Stimulated activated CD8-positive, alpha-beta memory T cell treated with anti-CD3 and anti-CD28 coated beads, Interleukin-7, amount 100 ng/mL, for 1 hour (primary cell): ENCODE data around the gene BEX1.
"Not testable (repeated sequence)": the region's sequence is repeated elsewhere in the genome, so short reads cannot be mapped to it uniquely, and the experiment has no call there.

Experiments
- DNase-seq, 2 donors: peaks; one replicate each; pipeline ENCODE4 v3.0.0-alpha.2; 2020; ENCODE audit warnings: low read depth in 2 of 2

Gene BEX1

GRCh38 chrX:103063918-103064434 lies at the start of gene BEX1:
Gene BEX1 (minus strand): TSS chrX:103064171. CDS start chrX:103063274, 897 bp downstream.
- no peak for DNase-seq

GRCh38 chrX:103109497-103109896 lies 45.5 kb upstream of the BEX1 start:
- DNase-seq, result not testable (repeated sequence)

GRCh38 chrX:103107836-103108235 lies 43.9 kb upstream of the BEX1 start:
- no peak for DNase-seq

GRCh38 chrX:103107227-103107737 lies 43.3 kb upstream of the BEX1 start:
- DNase-seq, result not testable (repeated sequence)

GRCh38 chrX:103104370-103104769 lies 40.4 kb upstream of the BEX1 start:
- DNase-seq, result not testable (repeated sequence)

GRCh38 chrX:103103866-103104265 lies 39.9 kb upstream of the BEX1 start:
- not testable (repeated sequence) for DNase-seq

- DNase-seq, result no peak
These were observed 37.5 kb upstream of the BEX1 start for GRCh38 chrX:103101299-103102042.

GRCh38 chrX:103100484-103100883 lies 36.5 kb upstream of the BEX1 start:
- no peak for DNase-seq

GRCh38 chrX:103099691-103100090 lies 35.7 kb upstream of the BEX1 start:
- no peak for DNase-seq

GRCh38 chrX:103098488-103098887 lies 34.5 kb upstream of the BEX1 start:
- no peak for DNase-seq

GRCh38 chrX:103092942-103093341 lies 29.0 kb upstream of the BEX1 start, which contains the start of gene NXF3:
Gene NXF3 (minus strand): TSS chrX:103093143. CDS start chrX:103093023, 120 bp downstream.
- DNase-seq, result no peak

- no peak for DNase-seq
These were observed 17.1 kb upstream of the BEX1 start for GRCh38 chrX:103081051-103081450.

GRCh38 chrX:103073467-103073866 lies 9.5 kb upstream of the BEX1 start:
- no peak for DNase-seq

GRCh38 chrX:103066606-103067005 lies 2.6 kb upstream of the BEX1 start:
- DNase-seq, result no peak

- DNase-seq, result no peak
These were observed 653 bp downstream of the BEX1 start for GRCh38 chrX:103063191-103063845.

GRCh38 chrX:103061486-103061885 lies 2.5 kb downstream of the BEX1 start:
- no peak for DNase-seq

- no peak for DNase-seq
These were observed 7.1 kb downstream of the BEX1 start for GRCh38 chrX:103056902-103057301.

- no peak for DNase-seq
These were observed 11.3 kb downstream of the BEX1 start for GRCh38 chrX:103052625-103053024.

- no peak for DNase-seq
These were observed 12.6 kb downstream of the BEX1 start for GRCh38 chrX:103051260-103051789.

- DNase-seq, result not testable (repeated sequence)
These were observed 30.6 kb downstream of the BEX1 start for GRCh38 chrX:103033371-103033770.

GRCh38 chrX:103017542-103017941 lies 46.4 kb downstream of the BEX1 start:
- DNase-seq, result no peak

GRCh38 chrX:103012945-103013344 lies 51.0 kb downstream of the BEX1 start:
- DNase-seq, result no peak
